ENCODE data around the gene ENGASE.

GRCh38 chr17:79131701-79132100, 57.1 kb downstream of the ENGASE start:
- TF ChIP-seq CEBPB (IDR thresholded peaks at IDR 0.05; ENCODE audit: low read depth, low read length): no peak
- no peak for TF ChIP-seq SP4 (IDR thresholded peaks at IDR 0.05; ENCODE audit: low read length)
- TF ChIP-seq CTCF (IDR thresholded peaks at IDR 0.05; ENCODE audit: control extremely low read depth in 1 of 3, insufficient read depth in 1 of 3, low read depth in 1 of 3, low read length in 3 of 3): no peak
- no peak for TF ChIP-seq POLR2A (IDR thresholded peaks at IDR 0.05; ENCODE audit: control extremely low read depth in 1 of 2, low read depth in 2 of 2, low read length in 2 of 2)
- TF ChIP-seq SIX5 (IDR thresholded peaks at IDR 0.05; ENCODE audit: low read depth, low read length): no peak
- TF ChIP-seq BACH1 (IDR thresholded peaks at IDR 0.05; ENCODE audit: low read length): no peak
- TF ChIP-seq POLR2AphosphoS5 (IDR thresholded peaks at IDR 0.05; ENCODE audit: low read depth, low read length): no peak
- TF ChIP-seq SP2 (IDR thresholded peaks at IDR 0.05; ENCODE audit: low read length): no peak
- TF ChIP-seq JUND (IDR thresholded peaks at IDR 0.05; ENCODE audit: low read length): no peak
- TF ChIP-seq E2F6 (IDR thresholded peaks at IDR 0.05): no peak
